HEK293 (cell line): ENCODE data around the gene KATNBL1.

Source experiments
- CTCF ChIA-PET: fragments of 350-600 bp; formaldehyde crosslinking; extraction: SDS; loops from one replicate; lab custom pipeline; 2021; ENCODE audit warnings: antibody characterized with exemption; lab: Yijun Ruan, JAX
- POLR2A ChIA-PET: fragments of 300-600 bp; formaldehyde crosslinking; extraction: SDS; loops from one replicate; lab custom pipeline; 2020; ENCODE audit warnings: antibody characterized with exemption, inconsistent platforms; lab: Yijun Ruan, JAX
- H3K27ac ChIP-seq: fragments of 200-500 bp; sonication (Bioruptor generic); 2 replicates; pipeline ENCODE4 v1.5.1; 2014; ENCODE audit warnings: low read depth, low read length, control low read depth, inconsistent platforms; ENCODE audit errors: extremely low read depth
- H3K36me3 ChIP-seq, 2 experiments: fragments of 200-500 bp in 1 of 2; sonication (Bioruptor generic) in 1 of 2; 1 replicate in 1 of 2; 2 replicates in 1 of 2; pipeline ENCODE4 v1.5.1; 2014 to 2017; ENCODE audit warnings: inconsistent platforms in 2 of 2, low read length in 2 of 2; ENCODE audit not compliant: control insufficient read depth in 2 of 2, insufficient read depth in 1 of 2
- H3K4me1 ChIP-seq: fragments of 200-500 bp; sonication (Bioruptor generic); 2 replicates; pipeline ENCODE4 v1.5.1; 2014; ENCODE audit warnings: mild to moderate bottlenecking, low read length, inconsistent platforms; ENCODE audit not compliant: control insufficient read depth, insufficient read depth
- H3K4me3 ChIP-seq: 2 replicates; pipeline ENCODE4 v1.5.1; 2011; ENCODE audit warnings: low read depth, mild to moderate bottlenecking, control low read depth, low read length, moderate library complexity
- H3K9me3 ChIP-seq: fragments of 200-500 bp; sonication (Bioruptor generic); 2 replicates; pipeline ENCODE4 v1.5.1; 2014; ENCODE audit warnings: low read depth, low read length, inconsistent platforms; ENCODE audit not compliant: control insufficient read depth, insufficient read depth
- BCL11A ChIP-seq: fragments of 450-650 bp; formaldehyde crosslinking; IDR thresholded peaks from 2 replicates; pipeline ENCODE4 v1.5.1; 2016; ENCODE audit warnings: low read depth, missing biosample characterization, missing genetic modification characterization
- GFI1B ChIP-seq: fragments of 450-650 bp; formaldehyde crosslinking; IDR thresholded peaks from 2 replicates; pipeline ENCODE4 v1.5.1; 2016; ENCODE audit warnings: missing biosample characterization, missing genetic modification characterization
- OSR2 ChIP-seq: fragments of 450-650 bp; formaldehyde crosslinking; IDR thresholded peaks from 2 replicates; pipeline ENCODE4 v1.5.1; 2016; ENCODE audit warnings: missing biosample characterization, missing genetic modification characterization
- PRDM1 ChIP-seq: fragments of 450-650 bp; formaldehyde crosslinking; IDR thresholded peaks from 2 replicates; pipeline ENCODE4; 2016; ENCODE audit warnings: missing biosample characterization, missing genetic modification characterization
- SP7 ChIP-seq: fragments of 450-650 bp; formaldehyde crosslinking; IDR thresholded peaks from 2 replicates; pipeline ENCODE4 v1.5.1; 2016; ENCODE audit warnings: missing biosample characterization, missing genetic modification characterization
- TCF7L2 ChIP-seq: IDR thresholded peaks from 2 replicates; pipeline ENCODE4 v1.6.1; 2011; ENCODE audit warnings: low read depth, mild to moderate bottlenecking, inconsistent platforms, low read length, moderate library complexity, borderline replicate concordance
- ZBTB17 ChIP-seq: fragments of 450-650 bp; formaldehyde crosslinking; IDR thresholded peaks from 2 replicates; pipeline ENCODE4 v1.5.1; 2016; ENCODE audit warnings: missing biosample characterization, missing genetic modification characterization
- ZNF10 ChIP-seq: fragments of 450-650 bp; formaldehyde crosslinking; IDR thresholded peaks from 2 replicates; pipeline ENCODE4 v1.5.1; 2017; ENCODE audit warnings: missing biosample characterization, missing genetic modification characterization
- ZNF274 ChIP-seq, 2 experiments: fragments of 200-500 bp in 1 of 2; fragments of 450-650 bp in 1 of 2; sonication (Bioruptor generic) in 1 of 2; formaldehyde crosslinking in 1 of 2; IDR thresholded peaks; 2 replicates each; pipeline versions ENCODE4 v1.5.1 to v1.6.1; 2014 to 2016; ENCODE audit warnings: borderline replicate concordance in 1 of 2, inconsistent platforms in 1 of 2, low read length in 1 of 2, missing biosample characterization in 1 of 2, missing genetic modification characterization in 1 of 2
- ZNF423 ChIP-seq: fragments of 450-650 bp; formaldehyde crosslinking; IDR thresholded peaks from 2 replicates; pipeline ENCODE4 v1.5.1; 2016; ENCODE audit warnings: missing biosample characterization, missing genetic modification characterization
- TF ChIP-seq, protein P1 (sequence below): fragments of 450-650 bp; formaldehyde crosslinking; IDR thresholded peaks from 2 replicates; pipeline ENCODE4 v1.5.1; 2016; ENCODE audit warnings: missing biosample characterization, missing genetic modification characterization
- TF ChIP-seq, protein P2 (sequence below): fragments of 450-650 bp; IDR thresholded peaks from 2 replicates; pipeline ENCODE4 v1.5.1; 2018; ENCODE audit warnings: missing biosample characterization, mild to moderate bottlenecking, missing genetic modification characterization
- TF ChIP-seq, protein P3 (sequence below): fragments of 450-650 bp; formaldehyde crosslinking; optimal IDR thresholded peaks from 2 replicates; pipeline ENCODE3; 2016; ENCODE audit warnings: missing biosample characterization, mild to moderate bottlenecking, missing genetic modification characterization
- TF ChIP-seq, protein P4 (sequence below): fragments of 450-650 bp; formaldehyde crosslinking; IDR thresholded peaks from 2 replicates; pipeline ENCODE4 v1.5.1; 2016; ENCODE audit warnings: missing biosample characterization, missing genetic modification characterization

The KATNBL1 gene

DNA sequence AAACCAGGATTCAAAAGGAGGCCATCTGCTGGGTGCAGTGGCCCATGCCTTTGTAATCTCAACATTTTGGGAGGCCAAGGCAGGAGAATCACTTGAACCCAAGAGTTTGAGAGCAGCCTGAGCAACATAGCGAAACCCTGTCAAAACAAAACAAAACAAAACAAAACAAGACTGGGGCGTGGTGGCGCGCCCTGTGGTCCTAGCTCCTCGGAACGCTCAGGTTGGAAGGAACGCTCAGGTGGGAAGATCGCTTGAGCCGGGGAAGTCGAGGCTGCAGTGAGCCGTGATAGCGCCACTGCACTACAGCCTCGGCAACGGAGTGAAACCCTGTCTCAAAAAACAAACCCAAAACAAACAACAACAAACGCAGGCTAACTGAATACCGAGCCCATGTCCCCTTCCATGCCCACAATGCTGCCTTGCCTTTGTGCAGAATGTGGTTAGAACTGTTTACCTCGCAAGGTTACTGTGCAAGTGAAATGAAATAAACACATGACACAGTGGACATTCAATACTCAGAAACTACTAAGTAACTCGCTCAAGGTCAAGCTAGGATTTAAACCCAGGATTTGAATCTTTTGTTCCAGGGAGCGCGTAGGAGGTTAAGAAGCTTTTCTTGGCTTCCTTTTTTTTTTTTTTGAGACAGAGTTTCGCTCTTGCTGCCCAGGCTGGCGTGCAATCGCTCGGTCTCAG is 14.2 kb upstream of the KATNBL1 start:
- peaks cover 12 to 17% of the 10 kb centered on the region in 2 experiments; a peak in 2 of 3 replicates for H3K36me3 ChIP-seq
- TF ChIP-seq, protein P1, sequence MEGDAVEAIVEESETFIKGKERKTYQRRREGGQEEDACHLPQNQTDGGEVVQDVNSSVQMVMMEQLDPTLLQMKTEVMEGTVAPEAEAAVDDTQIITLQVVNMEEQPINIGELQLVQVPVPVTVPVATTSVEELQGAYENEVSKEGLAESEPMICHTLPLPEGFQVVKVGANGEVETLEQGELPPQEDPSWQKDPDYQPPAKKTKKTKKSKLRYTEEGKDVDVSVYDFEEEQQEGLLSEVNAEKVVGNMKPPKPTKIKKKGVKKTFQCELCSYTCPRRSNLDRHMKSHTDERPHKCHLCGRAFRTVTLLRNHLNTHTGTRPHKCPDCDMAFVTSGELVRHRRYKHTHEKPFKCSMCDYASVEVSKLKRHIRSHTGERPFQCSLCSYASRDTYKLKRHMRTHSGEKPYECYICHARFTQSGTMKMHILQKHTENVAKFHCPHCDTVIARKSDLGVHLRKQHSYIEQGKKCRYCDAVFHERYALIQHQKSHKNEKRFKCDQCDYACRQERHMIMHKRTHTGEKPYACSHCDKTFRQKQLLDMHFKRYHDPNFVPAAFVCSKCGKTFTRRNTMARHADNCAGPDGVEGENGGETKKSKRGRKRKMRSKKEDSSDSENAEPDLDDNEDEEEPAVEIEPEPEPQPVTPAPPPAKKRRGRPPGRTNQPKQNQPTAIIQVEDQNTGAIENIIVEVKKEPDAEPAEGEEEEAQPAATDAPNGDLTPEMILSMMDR (tag by site-specific recombination), result 0 out of 2 replicates have a peak, but pooled peaks have one; percentile 19
- TF ChIP-seq BCL11A (no peak), OSR2 (no peak)
- TF ChIP-seq, all 188 proteins: peak for 1
- Histone ChIP-seq H3K27ac (peak overlapping the region; percentile 79), H3K4me3 (peak overlapping the region; percentile 80), H3K9me3 (no peaks in the 10 kb centered on the region), H3K4me1 (no peaks in the 10 kb centered on the region)
- CTCF ChIA-PET, result no interaction called here
- POLR2A ChIA-PET, result no interaction called here

DNA sequence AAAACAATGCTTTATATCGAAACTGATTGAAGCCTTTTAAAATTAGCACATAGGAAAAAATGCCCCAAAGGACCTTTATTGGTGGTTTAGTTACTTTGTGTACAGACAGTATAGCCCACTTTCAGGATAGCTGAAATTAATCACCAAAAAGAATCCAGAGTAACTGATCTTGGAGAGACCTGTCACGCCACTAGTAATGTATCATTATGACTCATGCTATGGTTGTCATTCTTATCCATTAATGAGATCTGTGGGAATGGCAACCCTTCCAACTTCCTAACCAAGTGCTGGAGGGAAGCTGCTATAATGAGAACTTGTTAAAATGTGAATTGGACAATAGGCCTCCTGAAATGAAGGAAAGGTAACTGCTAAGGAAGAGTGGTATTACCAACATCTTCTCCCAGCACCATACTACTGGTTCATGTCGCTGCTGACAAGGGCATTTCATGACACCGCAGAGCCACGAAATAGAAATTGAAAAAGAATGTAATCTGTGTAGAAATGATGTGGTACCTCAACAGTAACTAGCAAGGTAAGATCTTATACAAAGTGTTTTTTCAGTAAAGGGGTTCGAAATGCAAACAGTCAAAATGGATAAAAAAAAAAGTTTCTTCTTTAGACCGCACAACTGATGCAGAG is 7.8 kb upstream of the KATNBL1 start:
- CTCF ChIA-PET, result interaction anchor here (1.2 to 1.6 kb wide), 2 partner anchors 8 to 156 kb away, joined by 4 read pairs; partner anchors contain the start of gene KATNBL1
- Histone ChIP-seq H3K27ac (no peak overlapping the region), H3K9me3 (no peaks in the 10 kb centered on the region), H3K36me3 (no peaks in the 10 kb centered on the region), H3K4me1 (no peaks in the 10 kb centered on the region), H3K4me3 (no peak overlapping the region)
- TF ChIP-seq ZNF423 (tag by site-specific recombination) (no peak), ZBTB17 (peak; percentile 26; the same call in 1 of the 2 replicates), SP7 (tag by site-specific recombination) (0 out of 2 replicates have a peak, but pooled peaks have one; percentile 48), ZNF10 (tag by site-specific recombination) (peak; percentile 51; the same call in 1 of the 2 replicates)
- POLR2A ChIA-PET, result no interaction called here

DNA sequence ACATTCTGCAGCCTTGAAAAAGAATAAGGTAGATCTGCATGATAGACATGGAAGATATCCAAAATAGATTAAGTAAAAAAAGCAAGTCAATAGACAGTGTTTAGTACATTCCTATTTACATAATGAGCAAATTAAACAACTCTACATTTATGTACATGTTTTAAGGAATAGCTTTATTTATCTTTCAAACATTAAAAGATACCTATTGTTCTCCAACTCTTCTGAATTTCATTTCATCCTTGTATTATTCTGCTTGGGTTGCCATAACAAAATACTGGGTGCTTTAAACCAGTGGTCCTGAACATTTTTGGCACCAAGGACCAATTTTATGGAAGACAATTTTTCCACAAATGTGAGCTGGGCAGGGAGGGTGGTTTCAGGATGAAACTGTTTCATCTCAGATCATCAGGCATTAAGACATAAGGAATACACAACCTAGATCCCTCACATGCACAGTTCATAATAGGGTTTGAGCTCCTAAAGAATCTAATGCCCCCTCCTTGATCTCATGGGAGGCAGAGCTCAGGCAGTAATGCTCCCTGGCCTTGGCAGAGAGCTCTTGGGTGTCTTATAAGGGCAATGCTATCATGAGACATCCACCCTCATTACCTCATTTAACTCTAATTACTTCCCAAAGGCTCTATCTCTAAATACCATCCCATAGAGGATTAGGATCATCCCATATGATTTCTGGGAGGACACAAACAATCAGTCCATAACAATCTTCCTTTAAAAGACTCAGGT is 6.8 kb upstream of the KATNBL1 start:
- H3K36me3 ChIP-seq, result no peaks in the 10 kb centered on the region
- H3K4me1 ChIP-seq, result no peaks in the 10 kb centered on the region
- H3K9me3 ChIP-seq, result no peaks in the 10 kb centered on the region
- H3K27ac ChIP-seq, result no peak overlapping the region
- TF ChIP-seq, protein P2, sequence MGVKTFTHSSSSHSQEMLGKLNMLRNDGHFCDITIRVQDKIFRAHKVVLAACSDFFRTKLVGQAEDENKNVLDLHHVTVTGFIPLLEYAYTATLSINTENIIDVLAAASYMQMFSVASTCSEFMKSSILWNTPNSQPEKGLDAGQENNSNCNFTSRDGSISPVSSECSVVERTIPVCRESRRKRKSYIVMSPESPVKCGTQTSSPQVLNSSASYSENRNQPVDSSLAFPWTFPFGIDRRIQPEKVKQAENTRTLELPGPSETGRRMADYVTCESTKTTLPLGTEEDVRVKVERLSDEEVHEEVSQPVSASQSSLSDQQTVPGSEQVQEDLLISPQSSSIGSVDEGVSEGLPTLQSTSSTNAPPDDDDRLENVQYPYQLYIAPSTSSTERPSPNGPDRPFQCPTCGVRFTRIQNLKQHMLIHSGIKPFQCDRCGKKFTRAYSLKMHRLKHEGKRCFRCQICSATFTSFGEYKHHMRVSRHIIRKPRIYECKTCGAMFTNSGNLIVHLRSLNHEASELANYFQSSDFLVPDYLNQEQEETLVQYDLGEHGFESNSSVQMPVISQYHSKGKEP (tag by site-specific recombination), result no peak
- TF ChIP-seq, all 188 proteins: peak for 0
- ChIA-PET POLR2A (no interaction called here), CTCF (interaction anchor here (0.7 to 1.6 kb wide), 2 partner anchors 155 to 267 kb away, joined by 4 read pairs; no protein-coding TSS in a partner anchor)
- no peak overlapping the region for H3K4me3 ChIP-seq

DNA sequence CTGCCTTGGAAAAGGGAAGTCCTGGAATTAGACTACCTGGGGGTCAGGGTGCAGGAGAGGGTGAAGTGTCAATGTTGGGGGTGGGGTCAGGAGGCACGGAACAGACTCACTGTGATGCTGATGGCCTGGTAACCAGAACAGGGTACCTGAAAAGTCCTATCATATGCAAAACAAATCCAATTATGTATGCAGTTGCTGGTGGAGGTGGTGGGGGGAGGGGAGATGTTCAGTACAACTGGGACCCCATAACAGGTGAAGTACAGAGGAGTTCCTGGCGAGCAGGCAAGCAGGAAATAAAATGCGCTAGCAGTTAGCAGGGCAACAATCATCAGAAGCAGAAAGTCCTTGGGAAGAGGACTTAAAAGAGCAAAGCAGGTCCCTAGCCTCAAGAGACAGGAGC is 4.2 kb upstream of the KATNBL1 start:
- Histone ChIP-seq H3K4me3 (no peak overlapping the region), H3K4me1 (no peaks in the 10 kb centered on the region), H3K27ac (no peak overlapping the region), H3K36me3 (no peaks in the 10 kb centered on the region), H3K9me3 (no peaks in the 10 kb centered on the region)
- POLR2A ChIA-PET, result no interaction called here
- CTCF ChIA-PET, result no interaction called here
- TF ChIP-seq, protein P3, sequence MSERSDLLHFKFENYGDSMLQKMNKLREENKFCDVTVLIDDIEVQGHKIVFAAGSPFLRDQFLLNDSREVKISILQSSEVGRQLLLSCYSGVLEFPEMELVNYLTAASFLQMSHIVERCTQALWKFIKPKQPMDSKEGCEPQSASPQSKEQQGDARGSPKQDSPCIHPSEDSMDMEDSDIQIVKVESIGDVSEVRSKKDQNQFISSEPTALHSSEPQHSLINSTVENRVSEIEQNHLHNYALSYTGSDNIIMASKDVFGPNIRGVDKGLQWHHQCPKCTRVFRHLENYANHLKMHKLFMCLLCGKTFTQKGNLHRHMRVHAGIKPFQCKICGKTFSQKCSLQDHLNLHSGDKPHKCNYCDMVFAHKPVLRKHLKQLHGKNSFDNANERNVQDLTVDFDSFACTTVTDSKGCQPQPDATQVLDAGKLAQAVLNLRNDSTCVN (tag by site-specific recombination), result no peak
- TF ChIP-seq, protein P4, sequence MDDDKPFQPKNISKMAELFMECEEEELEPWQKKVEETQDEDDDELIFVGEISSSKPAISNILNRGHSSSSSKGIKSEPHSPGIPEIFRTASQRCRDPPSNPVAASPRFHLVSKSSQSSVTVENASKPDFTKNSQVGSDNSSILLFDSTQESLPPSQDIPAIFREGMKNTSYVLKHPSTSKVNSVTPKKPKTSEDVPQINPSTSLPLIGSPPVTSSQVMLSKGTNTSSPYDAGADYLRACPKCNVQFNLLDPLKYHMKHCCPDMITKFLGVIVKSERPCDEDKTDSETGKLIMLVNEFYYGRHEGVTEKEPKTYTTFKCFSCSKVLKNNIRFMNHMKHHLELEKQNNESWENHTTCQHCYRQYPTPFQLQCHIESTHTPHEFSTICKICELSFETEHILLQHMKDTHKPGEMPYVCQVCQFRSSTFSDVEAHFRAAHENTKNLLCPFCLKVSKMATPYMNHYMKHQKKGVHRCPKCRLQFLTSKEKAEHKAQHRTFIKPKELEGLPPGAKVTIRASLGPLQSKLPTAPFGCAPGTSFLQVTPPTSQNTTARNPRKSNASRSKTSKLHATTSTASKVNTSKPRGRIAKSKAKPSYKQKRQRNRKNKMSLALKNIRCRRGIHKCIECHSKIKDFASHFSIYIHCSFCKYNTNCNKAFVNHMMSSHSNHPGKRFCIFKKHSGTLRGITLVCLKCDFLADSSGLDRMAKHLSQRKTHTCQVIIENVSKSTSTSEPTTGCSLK (tag by site-specific recombination), result no peak
- TF ChIP-seq PRDM1 (tag by site-specific recombination) (no peak), ZNF274 (IDR thresholded peaks at IDR 0.05; ENCODE audit: low read length) (no peak), ZNF274 (tag by site-specific recombination; IDR thresholded peaks at IDR 0.05; ENCODE audit: borderline replicate concordance) (no peak), GFI1B (tag by site-specific recombination) (no peak), TCF7L2 (no peak)
